Nephron (organoid): ENCODE data around the gene LMO4.
A peak's percentile ranks its signal among the peaks of the same experiment; 100 is the strongest.

Source experiments
- H3K27ac Mint-ChIP-seq, 3 experiments: 2 replicates each; pipeline ENCODE4 v1.8.0; 2020; ENCODE audit warnings: mixed read lengths in 3 of 3, mild to moderate bottlenecking in 2 of 3, moderate library complexity in 1 of 3
- H3K27me3 Mint-ChIP-seq: 2 replicates; pipeline ENCODE4 v1.8.0; 2021; ENCODE audit warnings: low read depth, mild to moderate bottlenecking, moderate library complexity, mixed read lengths
- H3K36me3 Mint-ChIP-seq: 2 replicates; pipeline ENCODE4 v1.8.0; 2020; ENCODE audit warnings: low read depth, mixed read lengths
- H3K4me1 Mint-ChIP-seq: 2 replicates; pipeline ENCODE4 v1.8.0; 2020; ENCODE audit warnings: mixed read lengths
- H3K4me3 Mint-ChIP-seq, 3 experiments: 2 replicates each; pipeline ENCODE4 v1.8.0; 2020; ENCODE audit warnings: mild to moderate bottlenecking in 3 of 3, mixed read lengths in 3 of 3, moderate library complexity in 2 of 3
- H3K9me3 Mint-ChIP-seq: 2 replicates; pipeline ENCODE4 v1.8.0; 2020; ENCODE audit warnings: mixed read lengths
- CTCF ChIP-seq, 3 experiments: fragments of 200-600 bp; sonication (generic); IDR thresholded peaks; one replicate each; pipeline ENCODE4 v1.5.0; 2021; ENCODE audit warnings: antibody characterized with exemption in 3 of 3; ENCODE audit not compliant: unreplicated experiment in 3 of 3

LMO4 gene

GRCh38 chr1:87329526-87330056 is 911 bp downstream of the LMO4 start:
- H3K4me1 Mint-ChIP-seq = peaks cover 48% of the 10 kb centered on the region
- peaks cover 21% of the 10 kb centered on the region for H3K36me3 Mint-ChIP-seq
- H3K27me3 Mint-ChIP-seq = peaks cover 12% of the 10 kb centered on the region
- peak overlapping the region; percentile 89 to 98 (median 94) for H3K27ac Mint-ChIP-seq
- no peaks in the 10 kb centered on the region for H3K9me3 Mint-ChIP-seq
- TF ChIP-seq CTCF (IDR thresholded peaks at IDR 0.05; ENCODE audit: unreplicated experiment in 3 of 3) = no peak
- H3K4me3 Mint-ChIP-seq = peak overlapping the region; percentile 91 to 94 (median 93)

- Mint-ChIP-seq H3K4me1 (peaks cover 53% of the 10 kb centered on the region), H3K36me3 (peaks cover 21% of the 10 kb centered on the region), H3K9me3 (no peaks in the 10 kb centered on the region), H3K4me3 (peak overlapping the region; percentile 91 to 94 (median 93)), H3K27me3 (peaks cover 12% of the 10 kb centered on the region), H3K27ac (peak overlapping the region; percentile 89 to 98 (median 94))
- TF ChIP-seq CTCF (IDR thresholded peaks at IDR 0.05; ENCODE audit: unreplicated experiment in 3 of 3) = no peak
These were observed 1.6 kb downstream of the LMO4 start for GRCh38 chr1:87330057-87330884.

- H3K36me3 Mint-ChIP-seq = peaks cover 21% of the 10 kb centered on the region
- TF ChIP-seq CTCF (IDR thresholded peaks at IDR 0.05; ENCODE audit: unreplicated experiment in 3 of 3) = no peak
- peaks cover 12% of the 10 kb centered on the region for H3K27me3 Mint-ChIP-seq
- no peaks in the 10 kb centered on the region for H3K9me3 Mint-ChIP-seq
- H3K4me1 Mint-ChIP-seq = peaks cover 57% of the 10 kb centered on the region
- peak overlapping the region; percentile 89 to 98 (median 94) for H3K27ac Mint-ChIP-seq
- peak overlapping the region; percentile 91 to 94 (median 93) for H3K4me3 Mint-ChIP-seq
These were observed 2.2 kb downstream of the LMO4 start for GRCh38 chr1:87330885-87331364.

- peak overlapping the region; percentile 89 to 98 (median 94) for H3K27ac Mint-ChIP-seq
- H3K9me3 Mint-ChIP-seq = no peaks in the 10 kb centered on the region
- H3K36me3 Mint-ChIP-seq = peaks cover 21% of the 10 kb centered on the region
- H3K4me3 Mint-ChIP-seq = peak overlapping the region; percentile 91 to 94 (median 93)
- TF ChIP-seq CTCF (IDR thresholded peaks at IDR 0.05; ENCODE audit: unreplicated experiment in 3 of 3) = peak in 1 of 3 experiments; percentile 8
- peaks cover 56% of the 10 kb centered on the region for H3K4me1 Mint-ChIP-seq
- peaks cover 12% of the 10 kb centered on the region for H3K27me3 Mint-ChIP-seq
These were observed 2.9 kb downstream of the LMO4 start for GRCh38 chr1:87331365-87332241.

- Mint-ChIP-seq H3K4me1 (peaks cover 60% of the 10 kb centered on the region), H3K27me3 (peaks cover 12% of the 10 kb centered on the region), H3K9me3 (no peaks in the 10 kb centered on the region), H3K27ac (peak overlapping the region in 2 of 3 experiments; percentile 82 to 83), H3K4me3 (peak overlapping the region; percentile 91 to 94 (median 93)), H3K36me3 (peaks cover 29% of the 10 kb centered on the region)
- no peak for TF ChIP-seq CTCF (IDR thresholded peaks at IDR 0.05; ENCODE audit: unreplicated experiment in 3 of 3)
These were observed 5.1 kb downstream of the LMO4 start for GRCh38 chr1:87333692-87334347.
